GM18520 (cell line): ENCODE results near the gene FOXL3.
"Not testable (repeated sequence)": the region's sequence is repeated elsewhere in the genome, so short reads cannot be mapped to it uniquely, and the experiment has no call there.

Experiments
- ATAC-seq: cut with Tn5 transposase; IDR thresholded peaks from one replicate; pipeline ENCODE4 v1.9.1; 2021; ENCODE audit not compliant: unreplicated experiment

The FOXL3 gene

DNA sequence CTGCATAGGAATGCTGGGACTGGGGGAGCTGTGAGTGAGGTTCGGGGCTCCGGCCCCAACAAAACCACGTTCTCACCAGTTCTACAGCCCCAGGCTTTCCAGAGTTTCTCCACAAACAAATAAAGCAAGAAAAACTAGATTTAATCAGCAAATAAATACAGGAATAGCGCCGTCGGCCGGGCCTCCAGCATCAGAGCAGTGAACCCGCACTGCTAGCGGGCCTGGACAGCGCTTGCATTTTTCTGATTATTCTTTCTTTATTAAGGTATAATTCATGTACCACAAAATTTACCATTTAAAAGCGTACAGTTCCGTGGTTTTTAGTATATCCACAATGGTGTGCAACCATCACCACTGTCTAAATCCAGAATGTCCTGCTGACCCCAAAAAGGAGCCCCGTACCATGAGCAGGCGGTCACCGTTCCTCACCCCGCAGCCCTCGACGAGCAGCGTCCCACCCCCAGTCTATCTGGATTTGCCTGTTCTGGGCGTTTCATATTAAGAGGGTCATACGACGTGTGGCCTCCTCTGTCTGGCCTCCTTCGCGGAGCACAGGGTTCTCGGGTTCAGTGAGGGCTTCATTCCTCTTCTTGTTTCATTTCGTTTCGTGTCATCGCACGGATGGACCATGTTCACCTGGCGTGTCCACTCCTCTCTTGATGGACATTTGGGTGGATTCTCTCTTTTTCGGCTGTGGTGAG, 35.5 kb upstream of the FOXL3 start:
- ATAC-seq: no peak

DNA sequence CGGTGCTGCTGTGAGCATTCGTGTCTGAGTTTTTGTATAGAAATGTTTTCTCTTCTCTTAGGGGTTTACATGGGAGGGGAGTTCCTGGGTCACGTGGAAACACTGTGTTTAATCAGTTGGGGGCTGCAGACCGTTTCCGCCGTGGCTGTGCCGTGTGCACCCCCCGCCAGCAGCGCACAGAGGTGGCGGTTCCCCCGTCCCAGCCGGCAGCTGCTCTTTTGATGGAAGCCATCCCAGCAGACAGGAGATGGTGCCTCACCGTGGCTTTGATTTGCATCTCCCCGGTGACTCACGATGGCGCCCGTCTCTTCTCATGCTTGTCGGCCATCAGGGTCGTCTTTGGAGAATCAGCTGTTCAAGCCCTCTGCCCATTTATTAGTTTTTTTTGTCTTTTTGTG, 34.9 kb upstream of the FOXL3 start:
- ATAC-seq: no peak

DNA sequence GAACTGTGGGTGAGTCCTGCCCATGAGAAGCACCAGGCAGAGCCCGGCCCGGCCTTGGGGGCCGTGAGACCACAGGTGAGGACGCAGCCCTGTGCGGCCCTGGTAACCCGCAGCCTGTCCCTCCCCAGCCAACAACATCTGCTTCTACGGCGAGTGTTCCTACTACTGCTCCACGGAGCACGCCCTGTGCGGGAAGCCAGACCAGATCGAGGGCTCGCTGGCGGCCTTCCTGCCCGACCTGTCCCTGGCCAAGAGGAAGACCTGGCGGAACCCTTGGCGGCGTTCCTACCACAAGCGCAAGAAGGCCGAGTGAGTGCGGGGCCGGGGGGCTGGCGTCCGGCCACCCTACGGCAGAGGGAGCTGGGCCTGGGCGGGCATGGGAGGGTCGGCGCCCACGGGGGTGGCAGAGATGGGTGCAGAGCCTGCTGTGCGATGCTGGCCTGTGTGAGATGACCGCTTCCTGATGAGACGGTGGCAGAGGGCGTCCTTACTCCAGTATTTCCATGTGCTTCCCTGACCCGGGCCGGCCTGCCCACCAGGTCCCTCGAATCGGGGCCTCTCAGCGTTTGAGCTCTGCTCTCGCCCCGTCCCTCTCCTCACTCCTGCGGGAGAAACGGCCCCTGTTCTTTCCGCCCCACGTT, 34.1 kb upstream of the FOXL3 start:
- ATAC-seq: no peak

DNA sequence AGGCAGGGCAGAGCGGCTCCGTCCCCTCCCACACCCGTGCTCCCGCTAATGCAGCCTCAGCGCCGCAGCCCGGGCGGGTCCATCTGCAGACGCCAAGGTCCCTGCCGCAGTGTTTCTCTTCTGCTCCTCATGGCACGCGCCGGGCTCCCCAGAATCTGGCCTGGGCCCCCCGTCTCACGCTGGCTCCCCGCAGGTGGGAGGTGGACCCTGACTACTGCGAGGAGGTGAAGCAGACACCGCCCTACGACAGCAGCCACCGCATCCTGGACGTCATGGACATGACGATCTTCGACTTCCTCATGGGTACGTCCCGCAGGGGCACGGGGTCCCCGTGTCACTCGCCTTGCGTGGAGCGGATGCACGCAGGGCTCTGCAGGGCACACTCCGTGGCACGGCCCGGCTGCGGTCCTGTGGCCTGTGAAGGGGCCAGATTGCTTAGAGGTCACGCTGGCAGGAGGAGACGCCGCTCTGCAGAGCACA, 33.5 kb upstream of the FOXL3 start:
- no peak for ATAC-seq

DNA sequence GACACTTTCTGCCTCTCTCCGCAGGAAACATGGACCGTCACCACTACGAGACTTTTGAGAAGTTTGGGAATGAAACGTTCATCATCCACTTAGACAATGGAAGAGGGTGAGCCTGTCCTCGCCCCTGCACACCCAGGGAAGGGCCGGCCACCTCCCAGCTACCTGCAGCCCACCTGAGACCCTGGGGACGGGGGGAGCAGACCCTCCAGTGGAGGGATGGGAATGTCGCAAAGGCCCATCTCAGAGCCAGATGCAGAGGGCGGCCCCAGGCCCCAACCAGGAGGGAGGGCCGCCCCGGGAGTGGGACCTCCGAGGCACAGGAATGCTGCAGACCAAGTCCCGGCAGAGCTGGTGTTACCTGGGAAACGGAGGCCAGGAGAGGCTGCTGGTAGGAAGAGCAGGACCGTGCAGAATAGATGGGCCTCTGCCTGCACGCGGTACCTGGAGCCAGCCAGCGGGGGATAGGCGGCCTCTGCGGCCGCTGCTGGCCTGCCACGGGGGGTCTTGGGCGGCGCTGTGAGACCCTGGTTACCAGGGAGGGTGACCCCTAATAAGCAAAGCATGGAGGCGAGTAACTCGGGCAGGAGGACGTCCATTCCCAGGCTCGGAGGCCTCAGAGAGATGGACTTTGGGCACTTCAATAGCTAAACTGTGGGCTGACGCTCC, 32.9 kb upstream of the FOXL3 start:
- ATAC-seq: no peak

DNA sequence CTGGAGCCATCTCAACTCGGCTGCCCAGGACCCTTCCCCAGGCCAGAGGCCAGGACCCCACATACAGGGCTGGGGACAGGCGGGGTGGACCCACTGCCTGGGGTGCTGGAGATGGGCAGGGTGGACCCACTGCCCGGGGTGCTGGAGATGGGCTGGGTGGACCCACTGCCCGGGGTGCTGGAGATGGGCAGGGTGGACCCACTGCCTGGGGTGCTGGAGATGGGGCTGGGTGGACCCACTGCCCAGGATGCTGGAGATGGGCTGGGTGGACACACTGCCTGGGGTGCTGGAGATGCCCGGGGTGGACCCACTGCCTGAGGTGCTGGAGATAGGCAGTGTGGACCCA, 32.4 kb upstream of the FOXL3 start:
- ATAC-seq: no peak

DNA sequence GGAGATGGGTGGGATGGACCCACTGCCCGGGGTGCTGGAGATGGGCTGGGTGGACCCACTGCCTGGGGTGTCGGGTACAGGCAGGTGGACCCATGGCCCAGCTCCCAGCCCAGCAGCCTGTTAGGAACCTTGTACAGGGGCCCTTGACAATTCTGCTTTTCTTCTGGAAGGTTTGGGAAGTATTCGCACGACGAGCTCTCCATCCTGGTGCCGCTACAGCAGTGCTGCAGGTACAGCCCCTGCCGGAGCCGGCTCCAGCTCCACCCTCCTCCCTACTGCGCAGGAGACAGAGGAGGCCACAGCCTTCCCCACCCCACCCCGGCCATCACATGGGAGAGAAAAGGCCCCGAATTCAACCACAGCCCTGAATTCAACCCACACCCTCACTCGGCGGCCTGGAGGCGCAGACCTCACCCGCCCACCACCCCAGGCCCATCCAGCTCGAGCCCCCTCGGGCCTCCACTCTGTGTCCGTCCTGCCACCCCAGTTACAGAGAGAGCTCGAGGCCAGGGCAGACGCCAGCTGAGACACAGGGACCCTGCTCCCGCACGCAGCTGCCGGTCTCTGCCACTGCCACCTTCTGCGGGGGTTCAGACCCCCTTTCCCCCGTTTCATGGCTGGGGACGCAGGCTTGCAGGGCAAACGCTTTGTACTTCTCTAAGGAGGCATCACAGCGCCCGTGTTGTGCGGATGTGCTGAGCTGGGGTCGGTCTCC, 31.3 kb upstream of the FOXL3 start:
- ATAC-seq: no peak

DNA sequence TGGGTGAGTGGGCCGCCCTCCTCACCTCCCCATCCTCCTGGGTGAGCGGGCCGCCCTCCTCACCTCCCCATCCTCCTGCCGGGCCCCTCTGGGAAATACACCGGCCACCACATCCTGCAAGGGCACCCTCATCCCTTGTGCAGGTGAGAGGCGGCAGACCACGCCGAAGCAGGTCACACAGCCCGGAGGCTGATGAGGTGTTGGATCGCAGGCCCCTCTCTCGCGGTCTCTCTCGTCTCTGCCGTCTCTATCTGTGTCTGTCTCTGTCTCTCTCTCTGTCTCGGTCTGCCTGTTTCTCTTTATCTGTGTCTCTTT, 30.8 kb upstream of the FOXL3 start:
- no peak for ATAC-seq

DNA sequence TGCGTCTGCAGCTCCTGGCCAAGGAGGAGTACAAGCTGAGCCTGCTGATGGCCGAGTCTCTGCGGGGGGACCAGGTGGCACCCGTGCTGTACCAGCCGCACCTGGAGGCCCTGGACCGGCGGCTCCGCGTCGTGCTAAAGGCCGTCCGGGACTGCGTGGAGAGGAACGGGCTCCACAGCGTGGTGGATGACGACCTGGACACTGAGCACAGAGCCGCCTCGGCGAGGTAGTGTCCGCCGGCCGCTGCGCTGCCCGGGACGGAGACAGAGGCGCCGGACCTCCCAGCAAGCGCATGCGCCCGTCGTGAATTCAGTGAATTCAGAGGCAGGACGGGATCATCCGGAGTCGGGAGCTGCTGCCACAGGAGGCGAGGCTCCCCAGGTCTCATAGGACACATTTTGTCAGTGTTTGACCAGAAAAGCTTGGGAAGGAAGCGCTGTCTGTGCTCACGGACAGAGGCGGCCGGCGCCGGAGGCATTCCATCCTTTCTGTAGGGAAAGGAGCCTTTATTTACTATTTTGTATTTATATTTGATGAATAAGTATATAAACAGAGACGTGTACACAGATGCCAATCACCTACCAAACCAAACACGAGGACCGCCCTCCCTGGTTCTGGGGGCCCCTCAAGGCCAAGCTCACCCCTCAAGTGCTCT, 30.1 kb upstream of the FOXL3 start:
- ATAC-seq: no peak

DNA sequence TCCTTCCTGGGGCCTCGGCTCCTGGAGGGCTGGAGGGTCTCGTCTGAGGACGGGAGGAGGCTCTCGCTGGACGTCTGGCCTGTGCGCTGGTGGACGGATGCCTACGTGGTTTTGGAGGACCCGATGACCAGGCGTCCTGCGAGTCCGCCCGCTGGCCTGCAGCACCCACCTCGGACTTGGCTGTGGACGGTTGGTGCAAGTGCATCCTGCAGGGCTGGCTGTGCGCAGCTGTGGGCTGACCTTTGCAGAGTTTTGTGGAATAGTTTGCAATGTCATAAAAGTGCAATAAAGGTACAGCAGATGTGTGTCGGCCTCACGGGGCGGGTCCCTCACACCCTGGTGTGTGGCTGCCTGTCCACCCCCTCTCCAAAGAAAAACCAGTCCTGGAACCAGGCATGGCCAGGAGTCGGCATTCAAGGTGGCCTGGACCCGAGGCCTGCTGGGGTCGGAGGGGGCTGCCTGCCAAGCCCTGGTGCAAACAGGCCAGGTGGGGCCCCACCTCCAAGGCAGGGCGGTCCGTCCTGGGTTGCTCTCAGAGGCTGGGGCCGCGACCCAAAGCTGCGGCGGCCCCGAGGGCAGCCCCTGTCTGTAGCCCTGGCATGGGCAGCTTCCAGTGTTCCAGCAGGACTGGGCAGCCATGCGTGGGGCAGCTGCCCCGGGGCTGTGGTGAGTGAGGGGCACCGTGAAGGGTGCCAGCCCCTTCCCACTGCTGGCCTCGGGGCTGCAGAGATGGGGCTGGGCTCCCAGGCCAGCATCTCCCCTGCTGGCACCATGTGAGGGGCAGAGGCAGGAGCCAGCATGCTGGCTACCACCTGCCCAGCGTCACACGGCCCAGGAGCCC, 29.3 kb upstream of the FOXL3 start:
- no peak for ATAC-seq

DNA sequence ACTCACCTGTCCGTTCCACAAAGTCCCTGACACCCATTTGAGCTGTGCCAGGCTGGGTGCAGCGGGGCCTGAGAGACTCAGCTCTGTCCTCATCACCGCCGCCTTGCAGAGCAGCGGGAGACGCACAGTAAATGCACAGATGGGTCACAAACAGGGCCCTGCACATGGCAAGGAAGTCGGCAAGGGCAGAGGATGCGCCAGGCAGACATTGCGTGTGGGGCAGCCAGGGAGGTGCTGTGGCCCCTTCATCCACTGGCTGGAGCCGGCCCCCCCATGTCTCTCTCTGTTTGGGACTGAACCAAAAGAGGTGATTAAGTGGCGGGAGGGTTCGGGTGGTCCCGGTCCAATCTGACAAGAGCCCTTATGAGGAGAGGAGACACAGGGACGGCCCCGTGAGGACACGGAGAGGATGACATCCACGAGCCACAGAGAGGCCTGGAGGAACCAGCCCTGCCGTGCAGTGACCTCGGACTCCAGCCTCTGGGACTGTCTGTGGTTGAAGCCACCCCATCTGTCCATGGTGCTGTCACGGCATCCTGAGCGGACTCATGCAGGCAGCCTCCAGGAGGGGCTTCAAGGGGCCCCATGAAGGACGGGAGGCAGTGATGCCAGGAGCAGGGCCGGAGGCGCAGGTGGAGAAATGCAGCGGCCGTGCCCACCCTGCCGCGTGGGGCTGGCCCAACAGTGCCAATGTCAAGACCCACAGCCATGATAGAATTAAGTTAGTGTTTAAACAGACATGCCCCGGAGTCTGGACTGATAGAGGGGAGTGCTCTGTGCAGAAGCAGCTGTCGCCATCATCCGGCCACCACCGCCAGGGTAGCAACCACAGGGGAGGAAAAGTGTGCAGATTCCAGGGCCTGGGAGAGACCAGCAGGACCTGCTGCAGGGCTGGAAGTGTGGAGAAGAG, 28.4 kb upstream of the FOXL3 start:
- no peak for ATAC-seq

DNA sequence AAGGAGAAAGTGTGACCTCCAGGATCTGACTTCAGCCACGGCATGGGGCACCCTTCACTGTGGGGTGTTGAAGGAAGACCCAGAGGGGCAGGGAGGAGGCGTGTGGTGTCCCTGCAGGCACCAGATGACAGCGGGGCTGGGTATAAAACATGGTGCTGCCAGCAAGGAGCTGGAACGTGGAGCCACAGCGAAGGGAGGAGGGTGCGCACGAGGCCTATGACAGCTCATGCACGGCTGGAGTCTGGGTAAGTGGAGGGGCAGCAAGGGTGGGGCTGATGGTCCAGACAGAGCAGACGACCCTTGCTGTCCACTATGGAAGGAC, 27.8 kb upstream of the FOXL3 start:
- ATAC-seq: no peak

DNA sequence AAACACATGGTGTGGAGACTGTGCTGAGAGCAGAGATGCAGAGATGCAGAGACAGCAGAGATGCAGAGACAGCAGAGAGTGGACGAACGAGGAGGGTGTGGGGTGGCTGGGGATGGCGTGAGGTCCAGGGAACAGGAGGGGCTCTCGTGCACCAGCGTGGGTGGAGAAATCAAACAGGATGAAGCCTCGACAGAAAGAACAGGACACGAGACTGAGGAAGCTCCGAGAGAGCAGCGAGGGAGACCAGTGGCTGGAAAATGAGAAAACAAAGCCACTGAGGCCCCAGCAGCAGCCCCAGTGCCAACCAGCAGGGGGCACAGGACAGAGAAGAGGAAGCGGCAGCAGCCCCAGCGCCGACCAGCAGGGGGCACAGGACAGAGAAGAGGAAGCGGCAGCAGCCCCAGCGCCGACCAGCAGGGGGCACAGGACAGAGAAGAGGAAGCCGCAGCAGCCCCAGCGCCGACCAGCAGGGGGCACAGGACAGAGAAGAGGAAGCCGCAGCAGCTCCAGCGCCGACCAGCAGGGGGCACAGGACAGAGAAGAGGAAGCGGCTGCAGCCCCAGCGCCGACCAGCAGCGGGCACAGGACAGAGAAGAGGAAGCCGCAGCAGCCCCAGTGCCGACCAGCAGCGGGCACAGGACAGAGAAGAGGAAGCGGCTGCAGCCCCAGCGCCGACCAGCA, 27.2 kb upstream of the FOXL3 start:
- not testable (repeated sequence) for ATAC-seq

DNA sequence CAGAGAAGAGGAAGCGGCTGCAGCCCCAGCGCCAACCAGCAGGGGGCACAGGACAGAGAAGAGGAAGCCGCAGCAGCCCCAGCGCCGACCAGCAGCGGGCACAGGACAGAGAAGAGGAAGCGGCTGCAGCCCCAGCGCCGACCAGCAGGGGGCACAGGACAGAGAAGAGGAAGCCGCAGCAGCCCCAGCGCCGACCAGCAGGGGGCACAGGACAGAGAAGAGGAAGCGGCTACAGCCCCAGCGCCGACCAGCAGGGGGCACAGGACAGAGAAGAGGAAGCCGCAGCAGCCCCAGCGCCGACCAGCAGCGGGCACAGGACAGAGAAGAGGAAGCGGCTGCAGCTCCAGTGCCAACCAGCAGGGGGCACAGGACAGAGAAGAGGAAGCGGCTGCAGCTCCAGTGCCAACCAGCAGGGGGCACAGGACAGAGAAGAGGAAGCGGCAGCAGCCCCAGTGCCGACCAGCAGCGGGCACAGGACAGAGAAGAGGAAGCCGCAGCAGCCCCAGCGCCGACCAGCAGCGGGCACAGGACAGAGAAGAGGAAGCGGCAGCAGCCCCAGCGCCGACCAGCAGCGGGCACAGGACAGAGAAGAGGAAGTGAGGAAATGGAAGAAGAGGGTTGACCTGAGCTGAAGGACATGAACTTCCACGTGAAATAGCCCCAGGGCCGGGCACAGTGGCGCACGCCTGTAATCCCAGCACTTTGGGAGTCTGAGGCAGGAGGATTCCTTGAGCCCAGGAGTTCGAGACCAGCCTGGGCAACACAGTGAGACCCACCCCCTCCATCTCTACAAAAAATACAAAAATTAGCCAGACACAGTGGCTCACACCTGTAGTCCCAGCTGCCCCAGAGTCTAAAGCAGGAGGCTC, 26.3 kb upstream of the FOXL3 start:
- not testable (repeated sequence) for ATAC-seq

DNA sequence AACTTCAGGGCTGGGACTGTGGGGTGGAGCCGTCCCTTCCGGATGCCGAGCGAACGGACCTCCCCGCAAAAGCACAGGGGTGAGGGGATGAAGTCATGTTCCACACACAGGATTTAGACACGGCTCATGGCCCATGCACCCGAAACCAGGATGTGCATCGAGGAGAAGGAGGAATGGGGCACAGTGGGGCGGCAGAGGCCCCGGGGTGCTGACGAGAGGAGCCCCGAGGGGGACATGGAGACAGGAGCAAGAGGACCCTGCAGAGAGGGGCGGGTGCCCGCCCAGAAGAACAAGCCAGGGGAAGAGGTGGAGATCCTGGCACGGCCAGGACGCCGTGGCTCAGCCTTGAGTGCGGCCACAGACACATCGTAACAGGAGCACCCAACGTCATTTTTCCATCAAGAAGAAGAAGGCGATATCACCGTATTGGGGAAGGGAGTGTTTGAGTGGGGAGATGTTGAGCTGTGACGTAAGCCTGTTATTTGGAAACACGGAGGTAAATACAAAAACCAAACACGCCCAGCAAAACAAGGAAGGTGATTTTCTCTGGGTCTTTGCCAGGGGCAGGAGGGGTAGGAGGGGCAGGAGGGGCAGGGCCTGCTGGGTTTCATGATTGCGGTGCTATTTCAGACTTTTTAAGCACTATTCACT, 25.3 kb upstream of the FOXL3 start:
- ATAC-seq: no peak

DNA sequence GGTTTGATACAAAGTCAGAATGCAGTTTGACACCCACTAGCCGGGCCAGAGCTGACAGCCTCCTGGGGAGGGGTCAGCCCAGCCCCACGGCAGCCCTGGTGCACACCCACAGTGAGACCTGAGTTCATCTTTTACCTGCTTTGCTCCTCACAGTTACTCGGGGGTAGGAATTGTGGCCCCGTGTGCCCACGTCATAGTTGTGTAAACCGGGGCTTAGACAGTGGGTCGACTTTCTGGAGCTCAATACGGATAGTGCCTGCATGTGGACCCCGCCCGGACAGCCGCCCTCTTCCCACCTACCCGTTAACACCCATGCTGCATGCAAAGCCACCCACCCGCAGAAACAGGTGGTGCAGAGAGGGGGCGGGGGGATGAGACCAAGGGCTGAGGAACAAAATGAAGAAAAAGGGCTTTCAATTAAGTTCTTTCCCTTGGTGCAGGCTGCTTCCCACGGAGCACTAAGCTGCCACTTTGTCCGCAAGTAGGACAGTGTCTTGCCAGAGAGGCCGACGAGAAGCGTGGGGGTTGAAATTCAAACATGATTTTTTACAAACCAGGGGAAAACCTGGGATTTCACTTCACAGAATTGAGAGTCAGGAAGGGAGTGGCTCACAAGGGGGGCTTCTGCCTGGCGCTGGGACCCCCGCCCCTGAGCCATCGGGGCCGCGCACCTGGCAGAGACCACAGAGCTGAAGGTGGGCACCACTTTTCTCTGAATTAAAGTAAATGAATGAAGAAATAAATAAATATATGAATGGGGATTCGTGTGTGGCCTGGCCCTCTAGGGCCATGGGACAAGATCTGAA, 24.6 kb upstream of the FOXL3 start:
- no peak for ATAC-seq
